PFSK-1 (cell line): Measurements from ENCODE around the gene MSRB1.

Experiments
- REST ChIP-seq, 2 experiments: IDR thresholded peaks; 2 replicates each; pipeline versions ENCODE4 v1.6.1 to v1.8.0; 2011 to 2012; ENCODE audit warnings: low read depth in 2 of 2, low read length in 2 of 2, control low read depth in 1 of 2, inconsistent platforms in 1 of 2, mild to moderate bottlenecking in 1 of 2, moderate library complexity in 1 of 2; ENCODE audit not compliant: insufficient read depth in 1 of 2
- TAF1 ChIP-seq: IDR thresholded peaks from 2 replicates; pipeline ENCODE4 v1.6.1; 2012; ENCODE audit warnings: low read length, control low read depth, borderline replicate concordance; ENCODE audit not compliant: insufficient read depth

GRCh38 chr16:1975432-1976215, 32.6 kb upstream of the MSRB1 start:
- TF ChIP-seq REST (IDR thresholded peaks at IDR 0.05; ENCODE audit: insufficient read depth in 1 of 2, low read depth in 2 of 2, low read length in 2 of 2) = no peak
- no peak for TF ChIP-seq TAF1
